Naive thymus-derived CD4-positive, alpha-beta T cell (primary cell): ENCODE results near the gene TSPAN9. TPM values are rescaled to one million over a fixed set of nuclear protein-coding genes. Genes with fewer than 3 reads are reported as not detected.

Source experiments
- ATAC-seq: fragments of 150-1000 bp; cut with Tn5 transposase; 2 replicates; pipeline ENCODE4 v1.10.0; 2021; ENCODE audit warnings: mild to moderate bottlenecking, moderate library complexity
- CTCF ChIA-PET: fragments of 350-600 bp; sonication (Branson Sonifier 250); formaldehyde crosslinking; loops from one replicate; lab custom pipeline; 2021; ENCODE audit warnings: antibody characterized with exemption; lab: Charles Lee
- POLR2A ChIA-PET: fragments of 350-600 bp; sonication (Branson Sonifier 250); formaldehyde crosslinking; loops from one replicate; lab custom pipeline; 2021; ENCODE audit warnings: antibody characterized with exemption, inconsistent platforms; lab: Charles Lee
- DNase-seq, 9 donors: peaks; one replicate each; pipeline versions ENCODE4 v3.0.0 to v3.0.0-alpha.2; 2020 to 2022; ENCODE audit warnings: mixed read lengths in 1 of 9
- H3K27ac ChIP-seq: one replicate; pipeline ENCODE4 v1.7.0; 2013; ENCODE audit warnings: mild to moderate bottlenecking, low read depth, low read length, moderate library complexity
- H3K27me3 ChIP-seq, 2 donors: one replicate each; pipeline ENCODE4 v1.7.0; 2013; ENCODE audit warnings: low read length in 2 of 2, mild to moderate bottlenecking in 2 of 2, moderate library complexity in 2 of 2; ENCODE audit not compliant: control insufficient read depth in 2 of 2, insufficient read depth in 2 of 2
- H3K36me3 ChIP-seq, 3 experiments: 1 replicate in 2 of 3; 2 replicates in 1 of 3; pipeline ENCODE4 v1.7.0; 2013; ENCODE audit warnings: low read length in 3 of 3, mild to moderate bottlenecking in 3 of 3, moderate library complexity in 1 of 3; ENCODE audit not compliant: insufficient read depth in 3 of 3, control insufficient read depth in 2 of 3
- H3K4me1 ChIP-seq, 2 donors: one replicate each; pipeline ENCODE4 v1.7.0; 2013; ENCODE audit warnings: low read length in 2 of 2, mild to moderate bottlenecking in 2 of 2, moderate library complexity in 1 of 2; ENCODE audit not compliant: control insufficient read depth in 2 of 2, insufficient read depth in 2 of 2
- H3K4me3 ChIP-seq: 2 replicates; pipeline ENCODE4 v1.7.0; 2013; ENCODE audit warnings: mild to moderate bottlenecking, low read length
- H3K9me3 ChIP-seq, 3 experiments: 1 replicate in 2 of 3; 2 replicates in 1 of 3; pipeline ENCODE4 v1.7.0; 2013; ENCODE audit warnings: low read length in 3 of 3; ENCODE audit not compliant: control insufficient read depth in 2 of 3
- H3K27ac Mint-ChIP-seq, 9 donors: one replicate each; pipeline ENCODE4 v1.8.0; 2020 to 2022; ENCODE audit warnings: mixed read lengths in 9 of 9, mild to moderate bottlenecking in 8 of 9, moderate library complexity in 5 of 9, inconsistent platforms in 2 of 9
- H3K27me3 Mint-ChIP-seq, 5 donors: one replicate each; pipeline ENCODE4 v1.8.0; 2021 to 2022; ENCODE audit warnings: mixed read lengths in 5 of 5, mild to moderate bottlenecking in 1 of 5
- H3K36me3 Mint-ChIP-seq, 5 donors: one replicate each; pipeline ENCODE4 v1.8.0; 2020 to 2022; ENCODE audit warnings: mixed read lengths in 5 of 5, mild to moderate bottlenecking in 3 of 5, inconsistent platforms in 1 of 5
- H3K4me1 Mint-ChIP-seq, 7 donors: one replicate each; pipeline ENCODE4 v1.8.0; 2020 to 2022; ENCODE audit warnings: mixed read lengths in 7 of 7, mild to moderate bottlenecking in 3 of 7, inconsistent platforms in 1 of 7
- H3K4me3 Mint-ChIP-seq, 10 donors: one replicate each; pipeline ENCODE4 v1.8.0; 2020 to 2022; ENCODE audit warnings: mild to moderate bottlenecking in 10 of 10, mixed read lengths in 10 of 10, moderate library complexity in 6 of 10, inconsistent platforms in 2 of 10
- H3K9me3 Mint-ChIP-seq, 11 donors: one replicate each; pipeline ENCODE4 v1.8.0; 2020 to 2022; ENCODE audit warnings: mixed read lengths in 11 of 11, mild to moderate bottlenecking in 4 of 11, inconsistent platforms in 1 of 11, moderate library complexity in 1 of 11
- intact Hi-C, 2 donors: fragments of 100-400 bp; cut with micrococcal nuclease; formaldehyde crosslinking; loops; one replicate each; pipeline ENCODE4 v1.15.1; 2023
- polyA plus RNA-seq, 2 donors: library from polyadenylated mRNA; unstranded; fragments of 300-500 nt; fragmentation: Illumina TruSeq; gene quantifications; one replicate each; pipeline ENCODE4 v1.2.3, GENCODE V29; 2021
- total RNA-seq, 6 experiments: library from RNA in 5 of 6; stranded (reverse) in 5 of 6; gene quantifications; 1 replicate in 5 of 6; 2 replicates in 1 of 6; pipeline ENCODE4 v1.2.3 and lab custom pipeline; 2021 to 2026

Gene TSPAN9
- total and polyA plus RNA-seq, 7 experiments from 2014 or later, result 0.20 to 1.8 (median 1.1) TPM; not detected in 1

- Histone ChIP-seq H3K4me3 (no peak overlapping the region), H3K9me3 (no peaks in the 10 kb centered on the region), H3K36me3 (no peaks in the 10 kb centered on the region), H3K27ac (no peak overlapping the region), H3K4me1 (no peaks in the 10 kb centered on the region), H3K27me3 (no peaks in the 10 kb centered on the region)
- CTCF ChIA-PET, result no interaction called here
- peaks cover 0 to 20% (median 0%) of the 10 kb centered on the region in 5 donors for H3K27me3 Mint-ChIP-seq
- ATAC-seq, result no peak
- intact Hi-C loops, result no loop called here
- H3K36me3 Mint-ChIP-seq, result no peaks in the 10 kb centered on the region
- no peak for DNase-seq
- POLR2A ChIA-PET, result no interaction called here
- no peak overlapping the region for H3K4me3 Mint-ChIP-seq
- H3K9me3 Mint-ChIP-seq, result no peaks in the 10 kb centered on the region
- H3K27ac Mint-ChIP-seq, result no peak overlapping the region
- no peaks in the 10 kb centered on the region for H3K4me1 Mint-ChIP-seq
These were observed 161.0 kb downstream of the TSPAN9 start for GRCh38 chr12:3238196-3238595.

GRCh38 chr12:3241621-3242020, 164.4 kb downstream of the TSPAN9 start:
- Mint-ChIP-seq H3K4me1 (no peaks in the 10 kb centered on the region), H3K9me3 (no peaks in the 10 kb centered on the region), H3K27ac (no peak overlapping the region), H3K27me3 (peaks cover 0 to 7% (median 0%) of the 10 kb centered on the region in 5 donors), H3K4me3 (no peak overlapping the region), H3K36me3 (no peaks in the 10 kb centered on the region)
- no peaks in the 10 kb centered on the region for H3K4me1 ChIP-seq
- CTCF ChIA-PET, result no interaction called here
- no peaks in the 10 kb centered on the region for H3K36me3 ChIP-seq
- no peak for DNase-seq
- POLR2A ChIA-PET, result no interaction called here
- intact Hi-C loops, result no loop called here
- H3K27me3 ChIP-seq, result no peaks in the 10 kb centered on the region
- no peak overlapping the region for H3K4me3 ChIP-seq
- no peaks in the 10 kb centered on the region for H3K9me3 ChIP-seq
- no peak for ATAC-seq
- H3K27ac ChIP-seq, result no peak overlapping the region

DNA sequence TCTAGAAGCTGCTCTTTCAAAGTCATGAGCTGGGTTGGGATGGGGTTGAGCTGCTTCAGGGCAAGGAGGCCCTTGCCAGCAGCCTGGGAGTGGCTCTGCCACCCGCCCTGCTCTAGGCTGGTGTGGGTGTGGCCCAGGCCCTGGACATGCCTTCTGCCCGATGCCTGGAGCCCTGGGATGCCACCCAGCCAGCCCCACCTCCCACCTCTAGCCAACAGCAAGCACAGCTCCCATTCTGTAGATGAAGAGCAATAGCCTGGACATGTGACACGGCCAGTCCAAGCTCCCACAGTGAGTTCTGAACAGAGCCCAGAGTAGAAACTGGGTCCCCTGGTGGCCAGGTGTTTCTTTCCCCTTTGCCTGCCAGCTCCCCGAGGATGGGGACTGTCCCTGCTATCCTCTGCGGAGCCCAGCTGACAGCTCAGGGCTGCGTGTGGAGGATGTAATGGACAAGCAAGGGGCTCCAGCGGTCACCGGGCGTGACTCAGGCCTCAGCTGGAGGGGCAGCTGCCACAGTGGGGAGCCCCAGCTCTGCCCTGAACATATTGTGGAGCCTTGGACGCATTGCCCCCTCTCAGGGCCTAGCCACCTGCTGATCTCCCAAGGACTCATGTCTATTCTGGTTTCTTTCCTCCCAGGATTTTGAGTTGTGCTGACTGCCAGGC, 165.2 kb downstream of the TSPAN9 start:
- intact Hi-C loops, result no loop called here
- Mint-ChIP-seq H3K4me1 (no peaks in the 10 kb centered on the region), H3K27me3 (peaks cover 0 to 6% (median 0%) of the 10 kb centered on the region in 5 donors), H3K36me3 (no peaks in the 10 kb centered on the region), H3K4me3 (no peak overlapping the region), H3K9me3 (no peaks in the 10 kb centered on the region), H3K27ac (no peak overlapping the region)
- Histone ChIP-seq H3K27ac (no peak overlapping the region), H3K9me3 (no peaks in the 10 kb centered on the region), H3K4me1 (no peaks in the 10 kb centered on the region), H3K4me3 (no peak overlapping the region), H3K27me3 (no peaks in the 10 kb centered on the region), H3K36me3 (no peaks in the 10 kb centered on the region)
- no peak for DNase-seq
- no peak for ATAC-seq
- ChIA-PET POLR2A (no interaction called here), CTCF (no interaction called here)

DNA sequence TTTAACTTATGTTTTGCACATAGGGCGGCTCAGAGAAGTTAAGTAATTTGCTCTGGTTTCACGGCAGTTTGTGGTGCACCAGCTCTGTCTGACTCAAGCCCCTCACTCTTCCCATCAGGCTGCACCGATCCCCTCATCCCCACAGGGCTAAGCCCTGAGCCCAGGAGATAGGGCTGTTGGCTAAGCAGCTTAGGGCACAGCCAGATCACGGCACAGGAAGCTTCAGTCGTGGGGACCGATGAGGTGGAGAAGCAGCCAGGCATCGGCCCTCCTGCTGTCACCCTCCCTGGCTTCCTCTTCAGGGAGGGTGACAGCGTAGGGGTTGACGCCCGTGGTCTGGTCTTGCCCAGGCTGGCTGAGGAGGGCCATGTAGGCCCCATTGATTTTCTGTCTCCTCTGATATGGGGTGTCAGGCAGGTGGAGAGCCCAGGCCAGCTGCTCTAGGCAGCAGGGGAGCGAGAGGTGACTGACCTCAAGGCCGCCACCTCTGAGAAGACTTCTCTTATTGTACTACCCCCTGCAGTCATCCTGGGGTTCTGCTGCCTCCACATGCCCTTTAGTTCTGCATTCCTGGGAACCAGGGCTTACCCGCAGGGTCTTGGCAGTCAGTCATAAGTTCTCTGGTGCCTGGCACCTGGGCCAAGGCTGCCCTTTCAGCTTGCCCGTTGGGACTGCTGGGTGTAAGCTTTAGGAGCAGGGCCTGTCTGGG, 166.4 kb downstream of the TSPAN9 start:
- Histone ChIP-seq H3K4me1 (no peaks in the 10 kb centered on the region), H3K4me3 (no peak overlapping the region), H3K36me3 (no peaks in the 10 kb centered on the region), H3K9me3 (no peaks in the 10 kb centered on the region), H3K27me3 (no peaks in the 10 kb centered on the region), H3K27ac (no peak overlapping the region)
- no peaks in the 10 kb centered on the region for H3K36me3 Mint-ChIP-seq
- ChIA-PET CTCF (no interaction called here), POLR2A (no interaction called here)
- H3K4me1 Mint-ChIP-seq, result no peaks in the 10 kb centered on the region
- H3K4me3 Mint-ChIP-seq, result no peak overlapping the region
- H3K27me3 Mint-ChIP-seq, result no peaks in the 10 kb centered on the region
- ATAC-seq (no peak), DNase-seq (no peak)
- H3K9me3 Mint-ChIP-seq, result no peaks in the 10 kb centered on the region
- H3K27ac Mint-ChIP-seq, result no peak overlapping the region
- intact Hi-C loops, result no loop called here

- ChIA-PET POLR2A (no interaction called here), CTCF (no interaction called here)
- Mint-ChIP-seq H3K4me3 (no peak overlapping the region), H3K4me1 (peaks cover 1 to 5% (median 4%) of the 10 kb centered on the region in 7 donors), H3K36me3 (no peaks in the 10 kb centered on the region), H3K27me3 (peaks cover 0 to 3% (median 0%) of the 10 kb centered on the region in 5 donors), H3K9me3 (no peaks in the 10 kb centered on the region), H3K27ac (no peak overlapping the region)
- Histone ChIP-seq H3K9me3 (no peaks in the 10 kb centered on the region), H3K27me3 (no peaks in the 10 kb centered on the region), H3K4me3 (no peak overlapping the region), H3K36me3 (no peaks in the 10 kb centered on the region), H3K4me1 (no peaks in the 10 kb centered on the region), H3K27ac (no peak overlapping the region)
- ATAC-seq, result no peak
- no peak for DNase-seq
- intact Hi-C loops, result no loop called here
These were observed 167.1 kb downstream of the TSPAN9 start for GRCh38 chr12:3244219-3244750.

DNA sequence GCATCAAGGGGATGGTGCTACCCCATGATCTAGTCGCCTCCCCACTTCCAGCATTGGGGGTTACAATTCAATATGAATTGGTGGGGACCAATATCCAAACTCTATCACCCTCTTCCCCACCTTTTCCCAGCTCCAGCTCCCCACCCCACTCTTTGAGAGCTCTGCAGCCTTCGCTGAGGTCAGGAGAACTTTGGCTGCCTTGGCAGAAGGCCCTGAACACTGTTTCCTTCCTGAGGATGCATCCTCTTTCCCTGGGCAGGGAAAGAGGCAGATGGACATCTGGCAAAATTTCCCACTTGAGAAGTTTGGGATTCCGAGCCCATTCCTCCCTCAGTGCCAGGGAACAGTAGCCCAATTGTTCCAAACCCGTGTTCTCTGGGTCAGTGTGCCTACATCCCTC, 169.1 kb downstream of the TSPAN9 start:
- Mint-ChIP-seq H3K27ac (no peak overlapping the region), H3K27me3 (peaks cover 0 to 5% (median 0%) of the 10 kb centered on the region in 5 donors), H3K4me3 (no peak overlapping the region), H3K36me3 (no peaks in the 10 kb centered on the region), H3K9me3 (no peaks in the 10 kb centered on the region), H3K4me1 (peaks cover 4 to 12% (median 8%) of the 10 kb centered on the region in 7 donors)
- CTCF ChIA-PET, result no interaction called here
- H3K9me3 ChIP-seq, result no peaks in the 10 kb centered on the region
- H3K27me3 ChIP-seq, result no peaks in the 10 kb centered on the region
- DNase-seq (no peak), ATAC-seq (no peak)
- H3K27ac ChIP-seq, result no peak overlapping the region
- H3K36me3 ChIP-seq, result no peaks in the 10 kb centered on the region
- H3K4me3 ChIP-seq, result no peak overlapping the region
- POLR2A ChIA-PET, result no interaction called here
- intact Hi-C loops, result no loop called here
- H3K4me1 ChIP-seq, result no peaks in the 10 kb centered on the region
